ENCODE data around the gene ITIH4. TPM values are rescaled to one million over a fixed set of nuclear protein-coding genes. Genes with fewer than 3 reads are reported as not detected.

ITIH4 gene
- total and polyA plus RNA-seq, 9 of the 15 experiments (the other 6 are each of a cell fraction or from before 2014, with no cell fraction given): 0.09 to 0.62 (median 0.20) TPM; not detected in 6

- TF ChIP-seq, protein P1, sequence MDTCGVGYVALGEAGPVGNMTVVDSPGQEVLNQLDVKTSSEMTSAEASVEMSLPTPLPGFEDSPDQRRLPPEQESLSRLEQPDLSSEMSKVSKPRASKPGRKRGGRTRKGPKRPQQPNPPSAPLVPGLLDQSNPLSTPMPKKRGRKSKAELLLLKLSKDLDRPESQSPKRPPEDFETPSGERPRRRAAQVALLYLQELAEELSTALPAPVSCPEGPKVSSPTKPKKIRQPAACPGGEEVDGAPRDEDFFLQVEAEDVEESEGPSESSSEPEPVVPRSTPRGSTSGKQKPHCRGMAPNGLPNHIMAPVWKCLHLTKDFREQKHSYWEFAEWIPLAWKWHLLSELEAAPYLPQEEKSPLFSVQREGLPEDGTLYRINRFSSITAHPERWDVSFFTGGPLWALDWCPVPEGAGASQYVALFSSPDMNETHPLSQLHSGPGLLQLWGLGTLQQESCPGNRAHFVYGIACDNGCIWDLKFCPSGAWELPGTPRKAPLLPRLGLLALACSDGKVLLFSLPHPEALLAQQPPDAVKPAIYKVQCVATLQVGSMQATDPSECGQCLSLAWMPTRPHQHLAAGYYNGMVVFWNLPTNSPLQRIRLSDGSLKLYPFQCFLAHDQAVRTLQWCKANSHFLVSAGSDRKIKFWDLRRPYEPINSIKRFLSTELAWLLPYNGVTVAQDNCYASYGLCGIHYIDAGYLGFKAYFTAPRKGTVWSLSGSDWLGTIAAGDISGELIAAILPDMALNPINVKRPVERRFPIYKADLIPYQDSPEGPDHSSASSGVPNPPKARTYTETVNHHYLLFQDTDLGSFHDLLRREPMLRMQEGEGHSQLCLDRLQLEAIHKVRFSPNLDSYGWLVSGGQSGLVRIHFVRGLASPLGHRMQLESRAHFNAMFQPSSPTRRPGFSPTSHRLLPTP (IDR thresholded peaks at IDR 0.05; ENCODE audit: borderline replicate concordance, extremely low read depth, insufficient read length): no peak
- TF ChIP-seq ZNF444 (CRISPR knock-in tag; IDR thresholded peaks at IDR 0.05) (no peak), ILF3 (IDR thresholded peaks at IDR 0.05; ENCODE audit: borderline replicate concordance) (no peak), RBM17 (IDR thresholded peaks at IDR 0.05; ENCODE audit: borderline replicate concordance, low read depth, low read length) (no peak), ZNF780A (CRISPR knock-in tag; IDR thresholded peaks at IDR 0.05) (no peak), ATF7 (IDR thresholded peaks at IDR 0.05) (peak; percentile 59), PHB (CRISPR knock-in tag; IDR thresholded peaks at IDR 0.05) (no peak), NEUROD1 (IDR thresholded peaks at IDR 0.05; ENCODE audit: borderline replicate concordance, low read depth, low read length, partially characterized antibody) (no peak), RBM15 (IDR thresholded peaks at IDR 0.05; ENCODE audit: insufficient read depth, low read length) (no peak), ZFP36 (IDR thresholded peaks at IDR 0.05; ENCODE audit: low read depth, low read length, partially characterized antibody) (no peak), ZNF57 (CRISPR knock-in tag; IDR thresholded peaks at IDR 0.05) (no peak), FOXM1 (IDR thresholded peaks at IDR 0.05; ENCODE audit: low read depth) (no peak), FOXM1 (CRISPR knock-in tag; IDR thresholded peaks at IDR 0.05; ENCODE audit: low read depth) (no peak), RFX7 (CRISPR knock-in tag; IDR thresholded peaks at IDR 0.05) (no peak), RUNX1 (IDR thresholded peaks at IDR 0.05; ENCODE audit: low read depth) (no peak)
- TF ChIP-seq, protein P2, sequence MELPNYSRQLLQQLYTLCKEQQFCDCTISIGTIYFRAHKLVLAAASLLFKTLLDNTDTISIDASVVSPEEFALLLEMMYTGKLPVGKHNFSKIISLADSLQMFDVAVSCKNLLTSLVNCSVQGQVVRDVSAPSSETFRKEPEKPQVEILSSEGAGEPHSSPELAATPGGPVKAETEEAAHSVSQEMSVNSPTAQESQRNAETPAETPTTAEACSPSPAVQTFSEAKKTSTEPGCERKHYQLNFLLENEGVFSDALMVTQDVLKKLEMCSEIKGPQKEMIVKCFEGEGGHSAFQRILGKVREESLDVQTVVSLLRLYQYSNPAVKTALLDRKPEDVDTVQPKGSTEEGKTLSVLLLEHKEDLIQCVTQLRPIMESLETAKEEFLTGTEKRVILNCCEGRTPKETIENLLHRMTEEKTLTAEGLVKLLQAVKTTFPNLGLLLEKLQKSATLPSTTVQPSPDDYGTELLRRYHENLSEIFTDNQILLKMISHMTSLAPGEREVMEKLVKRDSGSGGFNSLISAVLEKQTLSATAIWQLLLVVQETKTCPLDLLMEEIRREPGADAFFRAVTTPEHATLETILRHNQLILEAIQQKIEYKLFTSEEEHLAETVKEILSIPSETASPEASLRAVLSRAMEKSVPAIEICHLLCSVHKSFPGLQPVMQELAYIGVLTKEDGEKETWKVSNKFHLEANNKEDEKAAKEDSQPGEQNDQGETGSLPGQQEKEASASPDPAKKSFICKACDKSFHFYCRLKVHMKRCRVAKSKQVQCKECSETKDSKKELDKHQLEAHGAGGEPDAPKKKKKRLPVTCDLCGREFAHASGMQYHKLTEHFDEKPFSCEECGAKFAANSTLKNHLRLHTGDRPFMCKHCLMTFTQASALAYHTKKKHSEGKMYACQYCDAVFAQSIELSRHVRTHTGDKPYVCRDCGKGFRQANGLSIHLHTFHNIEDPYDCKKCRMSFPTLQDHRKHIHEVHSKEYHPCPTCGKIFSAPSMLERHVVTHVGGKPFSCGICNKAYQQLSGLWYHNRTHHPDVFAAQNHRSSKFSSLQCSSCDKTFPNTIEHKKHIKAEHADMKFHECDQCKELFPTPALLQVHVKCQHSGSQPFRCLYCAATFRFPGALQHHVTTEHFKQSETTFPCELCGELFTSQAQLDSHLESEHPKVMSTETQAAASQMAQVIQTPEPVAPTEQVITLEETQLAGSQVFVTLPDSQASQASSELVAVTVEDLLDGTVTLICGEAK (IDR thresholded peaks at IDR 0.05): peak; percentile 63
- TF ChIP-seq, protein P2 (CRISPR knock-in tag; IDR thresholded peaks at IDR 0.05): no peak
Measured at GRCh38 chr3:52770496-52771333, 59.8 kb downstream of the ITIH4 start, which contains the start of gene NEK4 (continued).

All from K562 (cell line).